ENCODE results near the gene USP34. TPM values are rescaled to one million over a fixed set of nuclear protein-coding genes. Genes with fewer than 3 reads are reported as not detected.

Gene USP34
- total and polyA plus RNA-seq, 2 of the 4 experiments (the other 2 are of a cell fraction) = 34.7 to 128 TPM

DNA sequence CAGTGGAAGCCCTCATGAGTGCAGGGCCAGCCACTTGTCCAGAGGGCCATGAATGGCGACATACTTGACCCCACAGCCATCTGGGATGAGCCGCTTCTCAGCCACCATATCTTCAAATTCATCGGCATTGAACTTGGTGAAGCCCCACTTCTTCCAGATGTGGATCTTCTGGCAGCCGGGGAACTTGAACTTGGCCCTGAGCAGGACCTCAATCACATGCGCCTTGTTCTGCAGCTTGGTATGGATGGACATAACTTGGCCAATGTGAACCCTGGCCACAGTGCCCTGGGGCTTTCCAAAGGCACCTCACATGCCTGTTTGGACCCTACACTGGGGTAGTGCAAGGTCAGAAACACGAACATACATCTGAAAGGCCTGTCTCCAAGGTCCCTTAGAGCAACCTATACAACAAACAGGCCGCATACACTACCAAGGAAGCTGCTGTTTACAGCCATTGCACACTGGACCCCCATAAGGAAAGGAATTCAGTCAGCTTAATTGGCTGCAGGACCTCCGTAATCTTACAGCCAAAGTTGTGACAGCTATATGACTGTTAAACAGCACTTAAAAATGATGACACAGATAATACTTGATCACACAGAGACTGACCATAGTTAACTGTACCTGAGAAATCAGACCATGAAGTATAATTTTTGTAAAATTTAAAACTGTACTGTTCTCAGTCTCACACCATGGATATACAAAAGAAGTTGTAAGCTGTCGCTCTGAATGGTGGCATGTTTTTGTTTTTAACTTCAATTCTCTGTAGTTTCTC, 53.8 kb downstream of the USP34 start (continued):
- TF ChIP-seq BHLHE40 (IDR thresholded peaks at IDR 0.05; ENCODE audit: low read depth, low read length) = no peak

DNA sequence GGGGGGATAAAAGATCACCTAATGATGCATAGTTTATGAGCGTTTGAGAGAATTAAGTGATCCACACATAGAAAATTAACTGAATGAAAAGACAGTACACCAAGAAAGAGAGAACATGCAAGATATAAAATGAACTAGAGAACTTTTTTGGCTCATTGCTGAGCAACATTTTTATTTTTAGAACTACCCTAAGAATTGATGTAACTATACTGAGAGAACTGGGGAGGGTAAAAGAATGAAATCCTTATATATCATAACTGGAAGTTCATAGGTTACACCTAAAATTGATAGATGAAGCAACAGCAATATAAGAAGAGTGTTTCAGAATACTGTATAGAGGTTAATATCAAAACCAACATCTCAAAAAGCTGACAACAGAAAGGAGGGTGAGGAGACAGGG, 55.6 kb downstream of the USP34 start:
- H2AFZ ChIP-seq (replicated peaks; ENCODE audit: low read length, poor library complexity) = no peak overlapping the region
- DNase-seq = no peak
- intact Hi-C loops (cut with micrococcal nuclease) = no loop called here
- H4K20me1 ChIP-seq (ENCODE audit: insufficient read depth, low read length) = peaks cover 4% of the 10 kb centered on the region; the same call in 1 of the 2 replicates
- H4K5ac ChIP-seq (ENCODE audit: low read depth, low read length) = no peak overlapping the region
- no TSS peak for BruUV-seq (replicated peaks)
- H3K18ac ChIP-seq (ENCODE audit: low read depth, low read length) = no peak overlapping the region
- ATAC-seq (ENCODE audit: low read depth) = no peak
- ChIA-PET CTCF (no interaction called here), POLR2A (ENCODE audit: unreplicated experiment) (no interaction called here)
- H3K56ac ChIP-seq (ENCODE audit: extremely low read depth, insufficient read depth, low read length) = no peak overlapping the region
- H3K4ac ChIP-seq (ENCODE audit: low read depth, low read length) = no peak overlapping the region
- TF ChIP-seq RCOR1 (IDR thresholded peaks at IDR 0.05; ENCODE audit: insufficient replicate concordance, low read length) (no peak), BHLHE40 (IDR thresholded peaks at IDR 0.05; ENCODE audit: low read depth, low read length) (no peak), MAZ (IDR thresholded peaks at IDR 0.05; ENCODE audit: borderline replicate concordance, low read depth, low read length) (no peak), MAFK (IDR thresholded peaks at IDR 0.05; ENCODE audit: low read depth, low read length) (no peak), RFX5 (IDR thresholded peaks at IDR 0.05; ENCODE audit: low read depth, low read length) (no peak), CEBPB (IDR thresholded peaks at IDR 0.05; ENCODE audit: low read depth, low read length) (no peak), POLR2A (IDR thresholded peaks at IDR 0.05; ENCODE audit: low read depth, low read length) (no peak), FOS (IDR thresholded peaks at IDR 0.05; ENCODE audit: low read depth, low read length) (no peak), MXI1 (IDR thresholded peaks at IDR 0.05; ENCODE audit: borderline replicate concordance, low read depth, low read length) (no peak), SMC3 (IDR thresholded peaks at IDR 0.05; ENCODE audit: low read depth, low read length) (no peak)
- TF ChIP-seq, protein P1, sequence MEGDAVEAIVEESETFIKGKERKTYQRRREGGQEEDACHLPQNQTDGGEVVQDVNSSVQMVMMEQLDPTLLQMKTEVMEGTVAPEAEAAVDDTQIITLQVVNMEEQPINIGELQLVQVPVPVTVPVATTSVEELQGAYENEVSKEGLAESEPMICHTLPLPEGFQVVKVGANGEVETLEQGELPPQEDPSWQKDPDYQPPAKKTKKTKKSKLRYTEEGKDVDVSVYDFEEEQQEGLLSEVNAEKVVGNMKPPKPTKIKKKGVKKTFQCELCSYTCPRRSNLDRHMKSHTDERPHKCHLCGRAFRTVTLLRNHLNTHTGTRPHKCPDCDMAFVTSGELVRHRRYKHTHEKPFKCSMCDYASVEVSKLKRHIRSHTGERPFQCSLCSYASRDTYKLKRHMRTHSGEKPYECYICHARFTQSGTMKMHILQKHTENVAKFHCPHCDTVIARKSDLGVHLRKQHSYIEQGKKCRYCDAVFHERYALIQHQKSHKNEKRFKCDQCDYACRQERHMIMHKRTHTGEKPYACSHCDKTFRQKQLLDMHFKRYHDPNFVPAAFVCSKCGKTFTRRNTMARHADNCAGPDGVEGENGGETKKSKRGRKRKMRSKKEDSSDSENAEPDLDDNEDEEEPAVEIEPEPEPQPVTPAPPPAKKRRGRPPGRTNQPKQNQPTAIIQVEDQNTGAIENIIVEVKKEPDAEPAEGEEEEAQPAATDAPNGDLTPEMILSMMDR (conservative IDR thresholded peaks at IDR 0.05; ENCODE audit: low read depth, low read length) = no peak
- TF ChIP-seq, protein P2, sequence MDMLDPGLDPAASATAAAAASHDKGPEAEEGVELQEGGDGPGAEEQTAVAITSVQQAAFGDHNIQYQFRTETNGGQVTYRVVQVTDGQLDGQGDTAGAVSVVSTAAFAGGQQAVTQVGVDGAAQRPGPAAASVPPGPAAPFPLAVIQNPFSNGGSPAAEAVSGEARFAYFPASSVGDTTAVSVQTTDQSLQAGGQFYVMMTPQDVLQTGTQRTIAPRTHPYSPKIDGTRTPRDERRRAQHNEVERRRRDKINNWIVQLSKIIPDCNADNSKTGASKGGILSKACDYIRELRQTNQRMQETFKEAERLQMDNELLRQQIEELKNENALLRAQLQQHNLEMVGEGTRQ (IDR thresholded peaks at IDR 0.05; ENCODE audit: low read depth, low read length) = no peak
- TF ChIP-seq, protein P3, sequence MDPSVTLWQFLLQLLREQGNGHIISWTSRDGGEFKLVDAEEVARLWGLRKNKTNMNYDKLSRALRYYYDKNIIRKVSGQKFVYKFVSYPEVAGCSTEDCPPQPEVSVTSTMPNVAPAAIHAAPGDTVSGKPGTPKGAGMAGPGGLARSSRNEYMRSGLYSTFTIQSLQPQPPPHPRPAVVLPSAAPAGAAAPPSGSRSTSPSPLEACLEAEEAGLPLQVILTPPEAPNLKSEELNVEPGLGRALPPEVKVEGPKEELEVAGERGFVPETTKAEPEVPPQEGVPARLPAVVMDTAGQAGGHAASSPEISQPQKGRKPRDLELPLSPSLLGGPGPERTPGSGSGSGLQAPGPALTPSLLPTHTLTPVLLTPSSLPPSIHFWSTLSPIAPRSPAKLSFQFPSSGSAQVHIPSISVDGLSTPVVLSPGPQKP (IDR thresholded peaks at IDR 0.05; ENCODE audit: borderline replicate concordance, low read depth, low read length) = no peak
- 0 out of 2 replicates have a peak, but pooled peaks cover 2% of the 10 kb centered on the region for H3K9me1 ChIP-seq (ENCODE audit: insufficient read depth, low read length)
- H3K27ac ChIP-seq (ENCODE audit: insufficient read depth, low read length) = no peak overlapping the region
- H2AK5ac ChIP-seq (ENCODE audit: low read depth, low read length) = no peak overlapping the region
- H2BK120ac ChIP-seq (ENCODE audit: low read depth, low read length) = no peak overlapping the region
- peaks cover 2% of the 10 kb centered on the region; the same call in 1 of the 2 replicates for H3K4me1 ChIP-seq (ENCODE audit: control insufficient read depth, insufficient read depth, low read length)
- no peak overlapping the region for H3K14ac ChIP-seq (replicated peaks; ENCODE audit: low read depth, low read length)
- H3K4me2 ChIP-seq (ENCODE audit: low read depth, low read length) = no peak overlapping the region
- no peak overlapping the region for H2BK5ac ChIP-seq (ENCODE audit: low read depth, low read length, poor library complexity, severe bottlenecking)
- H3K36me3 ChIP-seq (ENCODE audit: control insufficient read depth, insufficient read depth, low read length) = peaks cover 7% of the 10 kb centered on the region
- peaks cover 28 to 53% of the 10 kb centered on the region in 2 experiments for H3K79me1 ChIP-seq (ENCODE audit: low read depth in 1 of 2, low read length in 2 of 2)
- no peak overlapping the region for H2AK9ac ChIP-seq (replicated peaks; ENCODE audit: low read depth, low read length, poor library complexity)
- H2BK20ac ChIP-seq (ENCODE audit: low read depth, low read length) = no peak overlapping the region
- no peak overlapping the region for H3K23ac ChIP-seq (ENCODE audit: low read depth, low read length)
- H3K9me3 ChIP-seq (ENCODE audit: control insufficient read depth, insufficient read depth, low read length) = no peaks in the 10 kb centered on the region
- no peak overlapping the region for H3K9ac ChIP-seq (ENCODE audit: low read depth, low read length)
- no peak overlapping the region for H2BK15ac ChIP-seq (ENCODE audit: low read depth, low read length)
- dilution Hi-C loops (cut with HindIII; ENCODE audit: low sequenced_read_pairs, unreplicated experiment) = no loop called here
- no peaks in the 10 kb centered on the region for H3K27me3 ChIP-seq (ENCODE audit: control insufficient read depth, insufficient read depth, low read length)
- no peak overlapping the region for H4K8ac ChIP-seq (ENCODE audit: low read depth in 2 of 2, low read length in 2 of 2)
- in situ Hi-C loops (cut with MboI; ENCODE audit: low sequenced_read_pairs) = no loop called here
- no peak overlapping the region for H3K4me3 ChIP-seq (ENCODE audit: insufficient read depth, low read depth, low read length)
- H4K91ac ChIP-seq (ENCODE audit: insufficient read depth, low read depth, low read length) = no peak overlapping the region
- WGBS, 2 experiments (ENCODE audit: extremely low coverage in 2 of 2, insufficient read length in 1 of 2) = no CpG with 5 or more reads among the region's 1 CpG

Measured in IMR-90 (cell line).